GM12878 (cell line): ENCODE results near the gene IDH3B. TPM values are rescaled to one million over a fixed set of nuclear protein-coding genes. Genes with fewer than 3 reads are reported as not detected.

ENCODE experiments used
- ATAC-seq: fragments of 200-7000 bp; cut with Tn5 transposase; 3 replicates; pipeline ENCODE4 v1.9.1; 2020; ENCODE audit warnings: mild to moderate bottlenecking, moderate library complexity
- BruUV-seq: library from RNA; stranded (reverse); fragments of 400-500 nt; replicated peaks from 2 replicates; lab custom pipeline; 2021; lab: Mats Ljungman, UMichigan
- CTCF ChIA-PET: fragments of 300-600 bp; sonication (Branson Sonifier 250); formaldehyde crosslinking; extraction: SDS; loops from one replicate; lab custom pipeline; 2021; ENCODE audit warnings: inconsistent platforms; lab: Yijun Ruan, JAX
- POLR2A ChIA-PET: fragments of 350-600 bp; formaldehyde crosslinking; extraction: SDS; loops from one replicate; lab custom pipeline; 2021; ENCODE audit warnings: inconsistent platforms; lab: Charles Lee
- RAD21 ChIA-PET: fragments of 300-600 bp; sonication (Branson Sonifier 250); formaldehyde crosslinking; loops from one replicate; lab custom pipeline; 2023; ENCODE audit warnings: antibody characterized with exemption; ENCODE audit not compliant: unreplicated experiment; lab: Charles Lee
- SMC1A ChIA-PET: fragments of 300-600 bp; sonication (Branson Sonifier 250); formaldehyde crosslinking; loops from one replicate; lab custom pipeline; 2023; ENCODE audit not compliant: unreplicated experiment, uncharacterized antibody; lab: Charles Lee
- DNase-seq: peaks from one replicate; pipeline ENCODE4 v3.0.0-alpha.2; 2011; ENCODE audit warnings: low read depth, low spot score
- FAIRE-seq: peaks from 3 replicates; lab custom pipeline; 2011; peaks lifted over from hg19 to GRCh38; lab: Jason Lieb, UNC
- H2AFZ ChIP-seq: 2 replicates; pipeline ENCODE4 v1.6.0; 2011; ENCODE audit warnings: low read depth, low read length, control low read depth; ENCODE audit not compliant: control insufficient read depth
- H3K27ac ChIP-seq: 2 replicates; pipeline ENCODE4 v1.5.1; 2011; ENCODE audit warnings: control low read depth; ENCODE audit not compliant: control insufficient read depth, insufficient read depth
- H3K27me3 ChIP-seq, 2 experiments: replicated peaks in 1 of 2; 2 replicates each; pipeline versions ENCODE4 v1.6.0 to v1.6.1; 2011; ENCODE audit warnings: low read length in 1 of 2; ENCODE audit not compliant: control insufficient read depth in 2 of 2, insufficient read depth in 2 of 2
- H3K36me3 ChIP-seq, 2 experiments: 2 replicates each; pipeline ENCODE4 v1.5.1; 2011; ENCODE audit warnings: low read length in 1 of 2; ENCODE audit not compliant: control insufficient read depth in 2 of 2, insufficient read depth in 2 of 2
- H3K4me1 ChIP-seq: 2 replicates; pipeline ENCODE4 v1.6.1; 2011; ENCODE audit warnings: mild to moderate bottlenecking, low read length, moderate library complexity, mixed read lengths; ENCODE audit not compliant: control insufficient read depth, insufficient read depth
- H3K4me2 ChIP-seq: 2 replicates; pipeline ENCODE4 v1.6.0; 2011; ENCODE audit warnings: control low read depth; ENCODE audit not compliant: control insufficient read depth, insufficient read depth
- H3K4me3 ChIP-seq: fragments of 200-600 bp; sonication (generic); 2 replicates; pipeline ENCODE4 v1.5.1; 2016
- H3K79me2 ChIP-seq: 2 replicates; pipeline ENCODE4 v1.6.0; 2011; ENCODE audit warnings: low read length; ENCODE audit not compliant: control insufficient read depth, insufficient read depth
- H3K9ac ChIP-seq: 2 replicates; pipeline ENCODE4 v1.8.0; 2011; ENCODE audit warnings: low read length, control low read depth, mixed read lengths; ENCODE audit not compliant: control insufficient read depth, insufficient read depth
- H3K9me3 ChIP-seq: replicated peaks from 3 replicates; pipeline ENCODE4 v1.5.1; 2011; ENCODE audit warnings: mild to moderate bottlenecking, low read length; ENCODE audit not compliant: control insufficient read depth, insufficient read depth
- H4K20me1 ChIP-seq: 2 replicates; pipeline ENCODE4 v1.6.0; 2011; ENCODE audit not compliant: control insufficient read depth, insufficient read depth
- BHLHE40 ChIP-seq, 2 experiments: fragments of 450-650 bp in 1 of 2; IDR thresholded peaks; 2 replicates each; pipeline ENCODE4 v1.6.1; 2011 to 2017; ENCODE audit warnings: low read depth in 2 of 2, borderline replicate concordance in 1 of 2, improper control_type of control experiment in 1 of 2, low read length in 1 of 2, mild to moderate bottlenecking in 1 of 2
- CHD2 ChIP-seq: IDR thresholded peaks from 2 replicates; pipeline ENCODE4 v1.6.1; 2011; ENCODE audit warnings: low read depth, low read length, improper control_type of control experiment, borderline replicate concordance
- CTCF ChIP-seq, 3 experiments: IDR thresholded peaks in 2 of 3; conservative IDR thresholded peaks in 1 of 3; 2 replicates each; pipeline ENCODE4 v1.5.1; 2011; ENCODE audit warnings: low read depth in 3 of 3, low read length in 3 of 3, mild to moderate bottlenecking in 3 of 3, control low read depth in 2 of 3, moderate library complexity in 2 of 3, inconsistent platforms in 1 of 3, mixed read lengths in 1 of 3; ENCODE audit not compliant: control insufficient read depth in 2 of 3, insufficient read depth in 1 of 3; ENCODE audit errors: extremely low read depth in 1 of 3
- HDAC2 ChIP-seq: fragments of 200-600 bp; sonication (generic); IDR thresholded peaks from 2 replicates; pipeline ENCODE4 v1.6.1; 2017
- KAT2A ChIP-seq: conservative IDR thresholded peaks from 2 replicates; pipeline ENCODE4 v1.6.1; 2011; ENCODE audit warnings: low read depth, low read length; ENCODE audit not compliant: control insufficient read depth
- PKNOX1 ChIP-seq: fragments of 450-650 bp; IDR thresholded peaks from 2 replicates; pipeline ENCODE4 v1.6.1; 2016; ENCODE audit warnings: mild to moderate bottlenecking
- POLR2AphosphoS2 ChIP-seq: IDR thresholded peaks from 2 replicates; pipeline ENCODE4 v1.6.1; 2011; ENCODE audit warnings: low read depth, mild to moderate bottlenecking, low read length, improper control_type of control experiment, moderate library complexity
- RAD21 ChIP-seq: IDR thresholded peaks from 2 replicates; pipeline ENCODE4 v1.6.1; 2011; ENCODE audit warnings: mild to moderate bottlenecking, low read depth, low read length, moderate library complexity; ENCODE audit not compliant: insufficient read depth
- RB1 ChIP-seq: fragments of 450-650 bp; formaldehyde crosslinking; IDR thresholded peaks from 2 replicates; pipeline ENCODE4 v1.6.1; 2017; ENCODE audit warnings: mild to moderate bottlenecking, borderline replicate concordance
- RELB ChIP-seq: fragments of 450-650 bp; IDR thresholded peaks from 2 replicates; pipeline ENCODE4 v1.6.1; 2017; ENCODE audit warnings: low read depth, mild to moderate bottlenecking, moderate library complexity
- REST ChIP-seq: IDR thresholded peaks from 2 replicates; pipeline ENCODE4 v1.6.1; 2012; ENCODE audit warnings: mild to moderate bottlenecking, low read depth, low read length
- SMC3 ChIP-seq: IDR thresholded peaks from 2 replicates; pipeline ENCODE4 v1.6.1; 2011; ENCODE audit warnings: low read length, improper control_type of control experiment, borderline replicate concordance
- SPI1 ChIP-seq: IDR thresholded peaks from 2 replicates; pipeline ENCODE4 v1.6.1; 2011; ENCODE audit warnings: low read depth, mild to moderate bottlenecking, low read length, moderate library complexity, borderline replicate concordance; ENCODE audit not compliant: insufficient read depth
- ZBED1 ChIP-seq: IDR thresholded peaks from 2 replicates; pipeline ENCODE4 v1.6.1; 2016; ENCODE audit warnings: borderline replicate concordance
- WGBS: methylation state at CpG from one replicate; pipeline ENCODE4 v1.1.6; 2016; ENCODE audit warnings: low lambda C conversion rate; ENCODE audit not compliant: insufficient replicate concordance, insufficient coverage; ENCODE audit errors: missing lambda C conversion rate; 5-methylcytosine and 5-hydroxymethylcytosine counted together
- in situ Hi-C: fragments of 300-500 bp; cut with MboI; formaldehyde crosslinking; loops from 9 replicates; pipeline ENCODE4 v1.14.3; 2018; ENCODE audit warnings: mixed read lengths
- intact Hi-C: fragments of 100-400 bp; cut with micrococcal nuclease; formaldehyde crosslinking; loops from one replicate; pipeline ENCODE4 v1.14.2; 2022; ENCODE audit not compliant: unreplicated experiment
- polyA plus RNA-seq, 11 experiments: library from polyadenylated mRNA; depleted of rRNA in 4 of 11; unstranded in 6 of 11; stranded (reverse) in 5 of 11; fragments of >200 nt; fragmentation: Nextera tagmentation in 4 of 11; fragmentation: Illumina TruSeq in 1 of 11; extraction: Ambion mirVana in 4 of 11; extraction: Trizol in 1 of 11; gene quantifications; 1 replicate in 1 of 11; 2 replicates in 10 of 11; pipeline versions ENCODE4 v1.2.1 to v1.2.3, GENCODE V29; 2011 to 2016; ENCODE audit warnings: inconsistent platforms in 2 of 11, missing spikeins in 2 of 11, low read depth in 1 of 11
- total RNA-seq, 4 experiments: library from RNA; depleted of rRNA in 3 of 4; stranded (reverse); fragments of >200 nt in 3 of 4; fragmentation: Illumina TruSeq in 1 of 4; extraction: Trizol in 1 of 4; gene quantifications; 2 replicates each; pipeline versions ENCODE4 v1.2.1 to v1.2.3, GENCODE V29; 2013 to 2021

The IDH3B gene
- total and polyA plus RNA-seq, 10 of the 15 experiments (the other 5 are each of a cell fraction or from before 2014, with no cell fraction given), result 65.3 to 177 (median 121) TPM

- Histone ChIP-seq H3K27me3 (peaks cover 7 to 10% of the 10 kb centered on the region in 2 experiments), H2AFZ (peak overlapping the region; percentile 43; the same call in 1 of the 2 replicates), H3K4me2 (no peak overlapping the region), H3K9ac (no peak overlapping the region), H4K20me1 (no peaks in the 10 kb centered on the region), H3K4me3 (no peak overlapping the region), H3K27ac (no peak overlapping the region), H3K9me3 (no peaks in the 10 kb centered on the region), H3K79me2 (no peaks in the 10 kb centered on the region), H3K4me1 (no peaks in the 10 kb centered on the region), H3K36me3 (no peaks in the 10 kb centered on the region)
- ChIA-PET RAD21 (interaction anchor here (1.0 kb wide), 1 partner anchor 164 kb away, joined by 3 read pairs; no protein-coding TSS in a partner anchor), SMC1A (no interaction called here), POLR2A (no interaction called here), CTCF (interaction anchor here (1.0 to 2.4 kb wide), 3 partner anchors 55 to 365 kb away, joined by 4 to 11 read pairs (median 4); no protein-coding TSS in a partner anchor)
- ATAC-seq (peak; percentile 75), FAIRE-seq (no peak), DNase-seq (no peak)
- WGBS, result 26% methylated on average over 18 of the region's 18 CpGs
- BruUV-seq, result no TSS peak
- intact Hi-C loops, result loop anchor here (10.0 kb wide), 1 partner anchor 57 kb away; no protein-coding TSS in a partner anchor
- in situ Hi-C loops, result no loop called here
- TF ChIP-seq CTCF (IDR thresholded peaks at IDR 0.05 in 2 of 3, conservative IDR thresholded peaks at IDR 0.05 in 1 of 3; ENCODE audit: control insufficient read depth in 2 of 3, extremely low read depth in 1 of 3, insufficient read depth in 1 of 3, low read depth in 3 of 3, low read length in 3 of 3), result peak; percentile 57 to 62 (median 57)
- TF ChIP-seq POLR2AphosphoS2, result no peak
- TF ChIP-seq ZBED1, result no peak
- no peak for TF ChIP-seq RELB
- TF ChIP-seq HDAC2, result no peak
- TF ChIP-seq RB1, result no peak
- TF ChIP-seq SMC3, result peak; percentile 29; the same call in 1 of the 2 replicates
- TF ChIP-seq RAD21, result peak; percentile 69
- TF ChIP-seq REST, result no peak
- TF ChIP-seq PKNOX1, result no peak
- TF ChIP-seq KAT2A, result no peak
- peak; percentile 49; the same call in 1 of the 2 replicates for TF ChIP-seq SPI1
- TF ChIP-seq BHLHE40 (IDR thresholded peaks at IDR 0.05; ENCODE audit: borderline replicate concordance in 1 of 2, low read depth in 2 of 2, low read length in 1 of 2), result no peak
- TF ChIP-seq CHD2, result no peak
These were observed 24.1 kb upstream of the IDH3B start for GRCh38 chr20:2688041-2688591.
